ENCODE measurements around the gene ADAT3. TPM values are rescaled to one million over a fixed set of nuclear protein-coding genes. Genes with fewer than 3 reads are reported as not detected.

The ADAT3 gene
- total RNA-seq, 1 donor from 2014 or later: 1.8 TPM

DNA sequence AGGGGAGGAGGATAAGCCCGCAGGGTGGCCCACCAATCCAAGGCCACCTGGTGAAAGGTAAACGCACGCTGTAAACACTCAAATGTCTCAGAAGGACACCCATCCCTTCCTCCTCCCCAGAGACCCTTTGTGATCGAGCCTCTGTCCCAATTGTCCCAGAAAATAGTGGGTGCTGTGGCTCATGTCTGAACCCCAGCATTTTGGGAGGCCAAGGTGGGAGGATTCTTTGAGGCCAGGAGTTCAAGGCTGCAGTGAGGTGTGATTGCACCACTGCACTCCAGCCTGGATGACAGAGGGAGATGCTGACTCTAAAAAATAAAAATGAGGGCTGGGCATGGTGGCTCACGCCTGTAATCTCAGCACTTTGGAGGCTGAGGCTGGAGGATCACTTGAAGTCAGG, 16.8 kb upstream of the ADAT3 start:
- DNase-seq (ENCODE audit: low read depth): no peak
- Histone ChIP-seq H3K36me3 (ENCODE audit: control insufficient read depth, insufficient read depth, low read length) (no peaks in the 10 kb centered on the region), H3K27me3 (ENCODE audit: control insufficient read depth, insufficient read depth, low read length) (no peaks in the 10 kb centered on the region), H3K4me3 (ENCODE audit: low read depth, low read length) (no peak overlapping the region)
- TF ChIP-seq, protein P1, sequence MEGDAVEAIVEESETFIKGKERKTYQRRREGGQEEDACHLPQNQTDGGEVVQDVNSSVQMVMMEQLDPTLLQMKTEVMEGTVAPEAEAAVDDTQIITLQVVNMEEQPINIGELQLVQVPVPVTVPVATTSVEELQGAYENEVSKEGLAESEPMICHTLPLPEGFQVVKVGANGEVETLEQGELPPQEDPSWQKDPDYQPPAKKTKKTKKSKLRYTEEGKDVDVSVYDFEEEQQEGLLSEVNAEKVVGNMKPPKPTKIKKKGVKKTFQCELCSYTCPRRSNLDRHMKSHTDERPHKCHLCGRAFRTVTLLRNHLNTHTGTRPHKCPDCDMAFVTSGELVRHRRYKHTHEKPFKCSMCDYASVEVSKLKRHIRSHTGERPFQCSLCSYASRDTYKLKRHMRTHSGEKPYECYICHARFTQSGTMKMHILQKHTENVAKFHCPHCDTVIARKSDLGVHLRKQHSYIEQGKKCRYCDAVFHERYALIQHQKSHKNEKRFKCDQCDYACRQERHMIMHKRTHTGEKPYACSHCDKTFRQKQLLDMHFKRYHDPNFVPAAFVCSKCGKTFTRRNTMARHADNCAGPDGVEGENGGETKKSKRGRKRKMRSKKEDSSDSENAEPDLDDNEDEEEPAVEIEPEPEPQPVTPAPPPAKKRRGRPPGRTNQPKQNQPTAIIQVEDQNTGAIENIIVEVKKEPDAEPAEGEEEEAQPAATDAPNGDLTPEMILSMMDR (IDR thresholded peaks at IDR 0.05; ENCODE audit: insufficient read depth, low read length, poor library complexity, severe bottlenecking): no peak

DNA sequence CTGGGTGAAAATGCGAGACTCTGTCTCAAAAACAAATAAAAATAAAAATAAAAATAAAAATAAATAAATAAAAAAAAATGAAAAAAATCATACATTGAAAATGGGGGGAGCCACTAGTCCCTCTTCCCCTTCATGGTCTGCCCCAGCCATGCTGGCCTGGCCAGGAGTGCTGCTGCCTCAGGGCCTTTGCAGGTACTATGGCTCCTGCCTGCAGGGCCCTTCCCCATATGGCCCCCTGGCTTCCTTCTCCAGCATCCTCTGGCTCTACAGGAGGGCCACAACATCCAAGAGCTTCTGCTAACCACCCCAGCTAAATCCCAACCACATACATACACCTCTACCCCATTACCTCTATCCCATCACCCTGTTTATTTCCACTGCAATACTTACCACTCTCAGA, 15.3 kb upstream of the ADAT3 start:
- TF ChIP-seq, protein P1 (IDR thresholded peaks at IDR 0.05; ENCODE audit: insufficient read depth, low read length, poor library complexity, severe bottlenecking): no peak

DNA sequence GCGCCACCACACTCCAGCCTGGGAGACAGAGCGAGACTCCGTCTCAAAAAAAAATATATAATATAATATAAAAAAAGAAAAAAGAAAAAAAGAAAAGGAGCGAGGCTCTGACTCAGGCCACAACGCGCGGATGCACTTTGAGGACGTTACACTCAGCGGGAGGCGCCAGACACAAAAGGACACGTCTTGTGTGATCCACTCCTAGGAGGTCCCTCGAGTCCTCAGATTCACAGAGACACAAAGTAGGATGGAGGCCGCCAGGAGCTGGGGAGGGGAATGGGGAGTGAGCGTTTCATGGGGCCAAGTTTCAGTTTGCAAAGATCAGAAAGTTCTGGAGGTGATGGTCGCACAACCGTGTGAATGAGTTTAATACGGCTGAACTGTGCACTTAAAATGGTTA, 11.4 kb upstream of the ADAT3 start:
- no peak for DNase-seq (ENCODE audit: low read depth)
- Histone ChIP-seq H3K4me3 (ENCODE audit: low read depth, low read length) (no peak overlapping the region), H3K27me3 (ENCODE audit: control insufficient read depth, insufficient read depth, low read length) (no peaks in the 10 kb centered on the region), H3K36me3 (ENCODE audit: control insufficient read depth, insufficient read depth, low read length) (no peaks in the 10 kb centered on the region)
- TF ChIP-seq, protein P1 (IDR thresholded peaks at IDR 0.05; ENCODE audit: insufficient read depth, low read length, poor library complexity, severe bottlenecking): no peak

More for the DNA sequence above, 15.3 kb upstream of the ADAT3 start:
- no peak for DNase-seq (ENCODE audit: low read depth)
- Histone ChIP-seq H3K27me3 (ENCODE audit: control insufficient read depth, insufficient read depth, low read length) (no peaks in the 10 kb centered on the region), H3K36me3 (ENCODE audit: control insufficient read depth, insufficient read depth, low read length) (no peaks in the 10 kb centered on the region), H3K4me3 (ENCODE audit: low read depth, low read length) (no peak overlapping the region)

DNA sequence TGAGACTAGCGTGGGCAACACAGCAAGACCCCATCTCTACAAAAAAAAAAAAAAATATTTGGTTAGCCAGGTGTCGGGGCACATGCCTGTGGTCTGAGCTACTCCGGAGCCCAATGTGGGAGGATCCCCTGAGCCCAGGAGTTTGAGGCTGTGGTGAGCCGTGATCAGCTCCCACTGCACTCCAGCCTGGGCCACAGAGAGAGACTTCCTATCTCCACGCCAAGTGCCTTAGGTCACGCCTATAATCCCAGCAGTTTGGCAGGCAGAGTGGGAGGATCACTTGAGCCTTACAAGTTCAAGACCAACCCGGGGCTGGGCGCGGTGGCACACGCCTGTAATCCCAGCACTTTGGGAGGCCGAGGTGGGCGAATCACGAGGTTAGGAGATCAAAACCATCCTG, 8.7 kb upstream of the ADAT3 start:
- DNase-seq (ENCODE audit: low read depth): no peak
- H3K27me3 ChIP-seq (ENCODE audit: control insufficient read depth, insufficient read depth, low read length): no peaks in the 10 kb centered on the region
- TF ChIP-seq, protein P1 (IDR thresholded peaks at IDR 0.05; ENCODE audit: insufficient read depth, low read length, poor library complexity, severe bottlenecking): no peak
- no peaks in the 10 kb centered on the region for H3K36me3 ChIP-seq (ENCODE audit: control insufficient read depth, insufficient read depth, low read length)
- H3K4me3 ChIP-seq (ENCODE audit: low read depth, low read length): no peak overlapping the region

DNA sequence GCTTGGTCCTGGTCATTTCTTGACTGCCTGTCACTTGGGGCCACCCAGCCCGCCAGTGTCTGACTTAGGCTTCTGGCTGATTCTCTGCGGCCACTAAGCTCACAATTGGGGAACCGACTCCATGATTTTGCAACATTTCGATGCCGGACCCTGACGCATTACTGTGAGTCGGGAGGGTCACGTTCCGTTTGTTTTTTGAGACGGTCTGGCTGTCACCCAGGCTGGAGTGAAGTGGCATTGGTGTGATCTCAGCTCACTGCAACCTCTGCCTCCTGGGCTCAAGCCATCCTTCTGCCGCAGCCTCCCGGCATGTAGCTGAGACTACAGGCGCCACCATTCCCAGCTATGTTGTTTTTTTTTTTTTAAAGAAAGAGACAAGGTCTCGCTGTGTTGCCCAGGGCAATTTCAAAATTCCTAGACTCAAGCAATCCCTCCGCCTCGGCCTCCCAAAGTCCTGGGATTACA, 3.2 kb upstream of the ADAT3 start:
- TF ChIP-seq, protein P1 (IDR thresholded peaks at IDR 0.05; ENCODE audit: insufficient read depth, low read length, poor library complexity, severe bottlenecking): no peak
- DNase-seq (ENCODE audit: low read depth): no peak
- no peak overlapping the region for H3K4me3 ChIP-seq (ENCODE audit: low read depth, low read length)
- H3K36me3 ChIP-seq (ENCODE audit: control insufficient read depth, insufficient read depth, low read length): no peaks in the 10 kb centered on the region
- no peaks in the 10 kb centered on the region for H3K27me3 ChIP-seq (ENCODE audit: control insufficient read depth, insufficient read depth, low read length)

DNA sequence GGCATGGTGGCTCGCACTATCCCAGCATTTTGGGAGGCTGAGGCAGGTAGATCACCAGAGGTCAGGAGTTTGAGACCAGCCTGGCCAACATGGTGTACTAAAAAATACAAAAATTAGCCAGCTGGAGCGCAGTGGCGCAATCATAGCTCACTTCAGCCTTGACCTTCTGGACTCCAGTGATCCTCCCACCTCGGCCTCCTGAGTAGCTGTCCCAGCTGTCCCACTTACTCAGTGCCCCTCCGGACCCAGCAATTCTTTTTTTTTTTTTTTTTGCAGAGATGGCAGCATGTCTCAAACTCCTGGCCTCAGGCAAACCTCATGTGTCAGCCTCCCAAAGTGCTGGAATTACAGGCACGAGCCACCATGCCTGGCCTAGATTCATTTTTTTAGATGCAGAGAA, 2.3 kb upstream of the ADAT3 start:
- DNase-seq (ENCODE audit: low read depth): no peak

More for the DNA sequence above, 2.3 kb upstream of the ADAT3 start:
- Histone ChIP-seq H3K27me3 (ENCODE audit: control insufficient read depth, insufficient read depth, low read length) (no peaks in the 10 kb centered on the region), H3K4me3 (ENCODE audit: low read depth, low read length) (no peak overlapping the region), H3K36me3 (ENCODE audit: control insufficient read depth, insufficient read depth, low read length) (no peaks in the 10 kb centered on the region)
- TF ChIP-seq, protein P1 (IDR thresholded peaks at IDR 0.05; ENCODE audit: insufficient read depth, low read length, poor library complexity, severe bottlenecking): no peak

Data from kidney epithelial cell (primary cell).